Ammon's horn (tissue), 1 donor: ENCODE results near the gene LMX1B.
"Not testable (repeated sequence)": the region's sequence is repeated elsewhere in the genome, so short reads cannot be mapped to it uniquely, and the experiment has no call there.

Experiments used
- DNase-seq: peaks from one replicate; pipeline ENCODE4 v3.0.0-alpha.2; 2016; ENCODE audit warnings: low spot score

Gene LMX1B

GRCh38 chr9:126633881-126634558 lies 20.3 kb downstream of the LMX1B start:
- DNase-seq: no peak

DNA sequence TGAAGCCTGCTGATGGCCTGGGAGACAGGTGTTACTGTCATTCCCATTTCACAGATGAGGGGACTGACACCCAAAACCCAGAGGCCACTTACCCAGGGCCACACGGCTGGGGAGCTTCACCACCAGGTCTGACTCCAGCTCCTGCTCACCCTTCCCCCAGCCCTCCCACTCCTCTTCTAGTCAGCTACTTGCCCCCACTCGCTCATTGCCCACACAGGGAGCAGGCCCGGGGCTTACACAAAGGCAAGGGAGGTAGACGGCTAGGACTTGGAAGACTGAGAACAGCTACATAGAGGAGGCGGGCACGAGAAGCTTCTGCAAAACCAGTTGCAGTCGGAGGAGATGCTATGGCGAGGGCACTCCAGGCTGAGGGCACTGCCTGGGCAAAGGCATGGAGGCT lies 21.3 kb downstream of the LMX1B start:
- DNase-seq: no peak

- DNase-seq: no peak
Observed at GRCh38 chr9:126635661-126636439, 22.1 kb downstream of the LMX1B start.

DNA sequence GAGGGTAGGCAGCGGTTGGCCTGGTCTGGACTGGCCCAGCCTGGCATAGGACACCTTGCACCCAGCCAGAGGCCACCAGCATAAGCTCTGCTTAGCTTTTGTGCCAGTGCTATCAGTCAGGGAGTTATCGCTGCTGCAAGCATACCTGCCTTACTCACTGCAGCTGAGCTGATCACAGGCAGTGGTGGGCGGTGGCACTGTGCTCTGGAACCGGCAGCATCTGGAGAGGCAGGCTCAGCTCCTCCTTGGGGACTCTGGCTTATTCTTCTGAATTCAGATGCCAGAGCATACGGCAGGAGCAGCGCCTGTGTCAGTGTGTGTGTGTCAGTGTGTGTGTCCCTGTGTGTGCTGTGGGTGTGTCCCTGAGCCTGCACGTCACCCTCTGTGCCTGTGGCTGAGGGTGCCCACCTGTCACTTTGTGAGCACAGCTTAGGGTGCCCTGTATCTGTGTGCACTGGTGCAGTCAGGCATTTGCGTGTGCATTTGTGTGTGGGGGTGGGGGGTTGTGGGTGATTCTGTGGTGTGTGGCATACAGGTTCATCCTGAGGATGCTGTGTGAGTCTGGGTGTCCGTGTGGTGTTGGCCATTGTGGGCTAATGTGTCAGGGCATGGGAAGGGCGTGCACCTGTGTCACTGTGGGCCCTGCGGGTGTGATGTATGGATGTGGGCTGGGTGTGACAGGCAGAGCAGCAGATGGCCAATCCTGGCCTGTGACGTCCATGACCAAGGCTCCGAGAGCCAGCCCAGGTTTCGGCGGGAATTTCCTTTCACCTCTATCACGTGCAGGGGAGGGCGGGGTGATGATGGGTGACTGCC lies 23.5 kb downstream of the LMX1B start:
- DNase-seq: no peak

GRCh38 chr9:126638571-126639132 lies 24.9 kb downstream of the LMX1B start:
- no peak for DNase-seq

GRCh38 chr9:126639318-126640000 lies 25.7 kb downstream of the LMX1B start:
- DNase-seq: no peak

- no peak for DNase-seq
Observed at GRCh38 chr9:126641118-126641851, 27.6 kb downstream of the LMX1B start.

DNA sequence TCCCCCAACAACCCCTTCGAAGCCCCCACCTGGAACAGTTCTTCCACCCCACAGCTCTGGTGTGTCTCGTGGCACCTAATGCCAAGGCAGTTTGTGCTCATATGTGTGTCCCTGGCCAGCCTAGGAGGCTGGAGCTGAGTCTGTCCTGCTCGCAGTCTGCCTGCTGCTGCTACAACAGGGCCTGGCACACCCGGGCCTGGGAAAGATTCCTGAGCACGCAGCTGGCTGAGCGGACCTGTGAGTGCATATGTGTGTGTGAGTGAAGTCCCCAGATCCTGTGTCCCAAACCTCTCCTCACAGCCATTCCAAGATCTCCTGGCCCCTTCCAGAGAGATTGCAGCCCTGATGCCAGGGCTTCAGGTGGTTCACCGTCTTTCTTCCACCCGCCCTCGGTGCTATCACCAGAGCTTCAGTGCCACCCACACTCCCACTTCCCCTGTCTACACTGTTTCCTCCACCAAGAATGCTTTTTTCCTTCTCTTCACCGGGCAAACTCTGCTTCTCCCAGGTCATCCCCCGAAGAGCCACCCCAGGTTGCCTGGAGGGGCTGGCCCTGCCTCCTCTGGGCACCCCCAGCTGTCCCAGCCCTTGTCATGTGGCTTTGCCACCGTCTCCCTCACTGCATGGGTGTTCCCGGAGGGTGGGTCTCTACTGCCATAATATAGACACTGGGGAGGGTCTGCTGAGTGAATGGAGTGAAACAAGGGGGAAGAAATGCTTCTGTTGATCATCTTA lies 28.4 kb downstream of the LMX1B start:
- DNase-seq: no peak

GRCh38 chr9:126642839-126643238 lies 29.1 kb downstream of the LMX1B start:
- no peak for DNase-seq

GRCh38 chr9:126643945-126644527 lies 30.3 kb downstream of the LMX1B start:
- DNase-seq: no peak

- DNase-seq: no peak
Observed at GRCh38 chr9:126646162-126646561, 32.4 kb downstream of the LMX1B start.

GRCh38 chr9:126647585-126648411 lies 34.1 kb downstream of the LMX1B start:
- DNase-seq: no peak

DNA sequence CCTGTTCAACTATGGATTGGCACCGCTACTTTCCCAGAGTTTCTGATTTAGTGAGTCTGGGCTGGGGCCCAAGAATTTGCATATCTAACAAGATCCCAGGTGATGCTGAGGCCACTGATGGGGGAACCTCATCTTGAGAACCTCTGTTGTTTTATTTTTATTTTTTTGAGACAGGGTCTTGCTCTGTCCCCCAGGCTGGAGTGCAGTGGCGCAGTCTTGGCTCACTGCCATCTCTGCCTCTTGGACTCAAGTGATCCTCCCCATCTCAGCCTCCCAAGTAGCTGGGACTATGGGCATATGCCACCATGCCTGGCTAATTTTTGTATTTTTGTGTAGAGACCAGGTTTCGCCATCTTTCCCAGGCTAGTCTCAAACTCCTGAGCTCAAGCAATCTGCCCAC lies 35.7 kb downstream of the LMX1B start:
- DNase-seq: no peak

DNA sequence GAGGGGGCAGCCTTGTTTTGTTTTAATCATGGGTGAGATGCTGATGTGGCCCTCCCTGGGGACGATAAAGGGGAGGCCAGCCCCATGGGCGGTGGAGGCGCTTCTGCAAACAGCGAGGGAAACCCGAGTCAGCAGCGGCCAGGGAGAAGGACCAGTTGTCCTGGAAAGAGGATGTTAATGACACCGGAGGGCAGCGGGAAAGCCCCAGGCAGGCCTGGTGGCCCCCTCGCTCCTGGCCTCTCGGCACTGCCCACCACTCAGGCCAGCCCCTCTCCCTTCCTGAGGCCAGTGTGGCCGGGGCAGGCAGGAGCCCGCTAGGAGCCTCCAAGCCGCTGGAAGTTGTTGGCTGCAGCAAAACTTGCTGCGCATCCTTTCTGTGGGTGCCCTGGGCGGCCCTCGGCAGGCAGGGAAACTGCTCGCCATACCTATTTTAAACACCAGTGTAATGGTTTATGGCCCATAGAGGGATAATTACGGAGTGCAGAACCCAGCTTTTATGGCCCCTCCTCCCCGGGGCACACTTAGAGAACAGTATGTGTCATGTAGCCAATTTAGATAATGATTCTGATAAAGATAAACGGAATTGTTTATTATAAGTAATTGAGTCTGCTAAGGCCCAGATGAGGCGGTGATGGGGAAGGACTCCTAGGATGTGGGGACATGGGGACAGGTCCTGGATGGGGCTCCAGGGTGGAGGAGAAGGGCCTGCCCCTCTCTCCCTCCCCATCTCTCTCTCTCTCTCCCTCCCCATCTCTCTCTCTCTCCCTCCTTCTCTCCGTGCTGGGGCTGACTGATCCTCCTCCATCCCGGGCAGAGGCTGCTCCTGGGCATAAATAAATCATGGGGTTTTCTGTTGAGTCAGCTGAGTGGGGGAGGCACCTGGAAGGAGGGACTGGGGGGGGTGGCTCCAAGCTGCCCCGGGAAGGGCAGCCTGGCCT lies 36.9 kb downstream of the LMX1B start:
- DNase-seq: no peak

- DNase-seq: no peak
Observed at GRCh38 chr9:126652140-126652582, 38.4 kb downstream of the LMX1B start.

- DNase-seq: no peak
Observed at GRCh38 chr9:126654124-126654523, 40.4 kb downstream of the LMX1B start.

- not testable (repeated sequence) for DNase-seq
Observed at GRCh38 chr9:126656214-126656613, 42.5 kb downstream of the LMX1B start.
